HG03025 (cell line): ENCODE data around the gene HSPA4.

Experiments used
- ATAC-seq: cut with Tn5 transposase; IDR thresholded peaks from one replicate; pipeline ENCODE4 v1.9.1; 2021; ENCODE audit warnings: mild to moderate bottlenecking, moderate library complexity; ENCODE audit not compliant: unreplicated experiment, low FRiP score

Gene HSPA4

GRCh38 chr5:133149345-133149744 lies 97.5 kb downstream of the HSPA4 start:
- ATAC-seq = no peak

- ATAC-seq = no peak
These were observed 99.2 kb downstream of the HSPA4 start for GRCh38 chr5:133150909-133151544.

DNA sequence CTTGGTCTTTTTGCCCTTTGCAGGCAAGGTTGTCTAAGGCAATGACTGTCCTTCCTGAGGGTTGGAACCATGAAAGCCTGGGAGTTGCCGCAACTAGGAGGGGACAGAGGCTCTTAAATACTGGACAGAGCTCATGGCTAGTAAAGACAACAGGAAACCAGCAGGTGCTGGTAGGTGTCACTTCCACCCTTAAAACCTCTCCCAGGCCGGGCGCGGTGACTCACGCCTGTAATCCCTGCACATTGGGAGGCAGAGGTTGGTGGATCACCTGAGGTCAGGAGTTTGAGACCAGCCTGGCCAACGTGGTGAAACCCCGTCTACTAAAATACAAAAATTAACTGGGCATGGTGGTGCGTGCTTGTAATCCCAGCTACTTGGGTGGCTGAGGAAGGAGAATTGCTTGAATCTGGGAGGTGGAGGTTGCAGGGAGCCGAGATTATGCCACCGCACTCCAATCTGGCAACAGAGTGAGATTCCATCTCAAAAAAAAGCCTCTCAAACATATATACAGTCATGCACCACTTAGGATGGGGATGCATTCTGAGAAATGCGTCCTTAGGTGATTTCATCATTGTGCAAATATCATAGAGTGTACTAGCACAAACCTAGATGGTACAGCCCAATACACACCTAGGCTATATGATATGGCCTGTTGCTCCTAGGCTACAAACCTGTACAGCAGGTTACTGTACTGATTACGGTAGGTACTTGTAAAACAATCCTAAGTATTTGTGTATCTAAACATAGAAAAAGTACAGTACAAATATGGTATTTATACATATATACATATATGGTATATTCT lies 102.7 kb downstream of the HSPA4 start:
- no peak for ATAC-seq

DNA sequence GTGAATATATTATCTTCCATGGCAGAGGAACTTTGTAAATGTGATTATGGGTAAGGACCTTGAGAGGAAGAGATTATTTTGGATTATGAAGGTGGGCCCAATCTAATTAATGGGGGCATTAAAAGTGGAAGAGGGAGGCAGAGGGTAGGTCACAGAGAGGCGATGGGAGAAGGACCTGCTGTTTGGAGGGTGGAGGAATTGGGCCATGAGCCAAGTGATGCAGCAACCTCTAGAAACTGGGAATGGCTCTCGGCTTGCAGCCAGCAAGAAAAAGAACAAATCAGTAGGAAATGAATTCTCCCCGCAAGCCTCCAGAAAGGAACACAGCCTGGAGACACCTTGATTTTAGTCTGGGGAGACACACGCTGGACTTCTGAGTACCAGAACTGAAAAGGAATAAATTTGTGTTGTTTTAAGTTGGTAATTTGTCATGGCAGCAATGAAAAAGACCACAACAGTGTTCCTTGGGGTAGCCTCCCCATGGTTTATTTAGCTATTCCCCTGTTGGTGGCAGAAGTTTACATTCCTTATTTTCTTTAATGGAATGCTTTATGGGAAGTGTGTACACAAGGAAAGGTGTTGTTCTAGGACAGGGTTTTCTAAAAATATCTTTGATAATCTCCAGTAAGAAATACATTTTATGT lies 103.6 kb downstream of the HSPA4 start:
- ATAC-seq = no peak
